NB4 (cell line): ENCODE results near the gene TMEM150B.

Source experiments
- DNase-seq: peaks from one replicate; pipeline ENCODE4 v3.0.0; 2010; ENCODE audit warnings: low read depth
- H3K4me3 ChIP-seq: one replicate; pipeline ENCODE4 v1.5.1; 2011; ENCODE audit warnings: mild to moderate bottlenecking, low read depth, low read length, moderate library complexity
- MYC ChIP-seq: IDR thresholded peaks from 2 replicates; pipeline ENCODE4 v1.6.1; 2011; ENCODE audit warnings: low read depth, low read length
- POLR2A ChIP-seq: IDR thresholded peaks from 2 replicates; pipeline ENCODE4 v1.6.1; 2011; ENCODE audit warnings: mild to moderate bottlenecking; ENCODE audit not compliant: insufficient read length; ENCODE audit errors: extremely low read depth
- TF ChIP-seq, protein P1 (sequence below): IDR thresholded peaks from 2 replicates; pipeline ENCODE4 v1.6.1; 2011; ENCODE audit warnings: low read depth, low read length
- TF ChIP-seq, protein P2 (sequence below): IDR thresholded peaks from one replicate; pipeline ENCODE4 v1.5.1; 2012; ENCODE audit warnings: low read depth, low read length

The TMEM150B gene

GRCh38 chr19:55358493-55358892, 33.4 kb upstream of the TMEM150B start:
- H3K4me3 ChIP-seq, result no peak overlapping the region
- TF ChIP-seq, protein P1, sequence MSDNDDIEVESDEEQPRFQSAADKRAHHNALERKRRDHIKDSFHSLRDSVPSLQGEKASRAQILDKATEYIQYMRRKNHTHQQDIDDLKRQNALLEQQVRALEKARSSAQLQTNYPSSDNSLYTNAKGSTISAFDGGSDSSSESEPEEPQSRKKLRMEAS, result no peak
- TF ChIP-seq MYC (no peak), POLR2A (no peak)
- TF ChIP-seq, protein P2, sequence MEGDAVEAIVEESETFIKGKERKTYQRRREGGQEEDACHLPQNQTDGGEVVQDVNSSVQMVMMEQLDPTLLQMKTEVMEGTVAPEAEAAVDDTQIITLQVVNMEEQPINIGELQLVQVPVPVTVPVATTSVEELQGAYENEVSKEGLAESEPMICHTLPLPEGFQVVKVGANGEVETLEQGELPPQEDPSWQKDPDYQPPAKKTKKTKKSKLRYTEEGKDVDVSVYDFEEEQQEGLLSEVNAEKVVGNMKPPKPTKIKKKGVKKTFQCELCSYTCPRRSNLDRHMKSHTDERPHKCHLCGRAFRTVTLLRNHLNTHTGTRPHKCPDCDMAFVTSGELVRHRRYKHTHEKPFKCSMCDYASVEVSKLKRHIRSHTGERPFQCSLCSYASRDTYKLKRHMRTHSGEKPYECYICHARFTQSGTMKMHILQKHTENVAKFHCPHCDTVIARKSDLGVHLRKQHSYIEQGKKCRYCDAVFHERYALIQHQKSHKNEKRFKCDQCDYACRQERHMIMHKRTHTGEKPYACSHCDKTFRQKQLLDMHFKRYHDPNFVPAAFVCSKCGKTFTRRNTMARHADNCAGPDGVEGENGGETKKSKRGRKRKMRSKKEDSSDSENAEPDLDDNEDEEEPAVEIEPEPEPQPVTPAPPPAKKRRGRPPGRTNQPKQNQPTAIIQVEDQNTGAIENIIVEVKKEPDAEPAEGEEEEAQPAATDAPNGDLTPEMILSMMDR, result no peak
- no peak for DNase-seq

DNA sequence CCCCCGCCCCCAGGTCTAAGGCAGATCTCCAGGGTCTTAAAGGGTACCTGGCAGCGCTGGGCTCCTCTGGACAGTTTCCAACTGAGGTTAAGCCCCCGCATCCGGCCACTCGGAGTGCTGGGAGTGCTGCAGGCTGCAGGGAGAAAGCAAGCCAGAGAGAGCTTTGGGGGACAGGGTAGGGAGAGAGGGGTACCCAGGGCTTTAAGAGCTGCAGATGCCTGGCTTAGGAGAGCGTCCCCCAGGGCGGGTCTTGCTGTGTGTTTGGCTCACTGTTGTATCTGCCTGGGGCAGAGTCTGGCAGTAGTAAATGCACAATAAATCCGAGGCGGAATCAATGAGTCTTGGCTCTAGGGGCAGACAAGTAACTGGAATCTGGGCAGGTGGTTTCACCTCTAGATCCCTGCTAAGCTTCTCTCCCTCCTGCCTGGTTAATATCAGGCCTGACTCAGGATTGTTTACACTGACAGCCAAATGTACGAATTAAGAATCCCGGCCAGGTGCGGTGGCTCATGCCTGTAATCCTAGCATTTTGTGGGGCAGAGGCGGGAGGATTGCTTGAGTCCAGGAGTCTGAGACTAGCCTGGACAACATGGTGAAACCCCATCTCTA, 30.2 kb upstream of the TMEM150B start:
- no peak for TF ChIP-seq POLR2A
- TF ChIP-seq, protein P2, result no peak
- no peak for TF ChIP-seq MYC
- TF ChIP-seq, protein P1, result no peak
- DNase-seq, result no peak
- no peak overlapping the region for H3K4me3 ChIP-seq

DNA sequence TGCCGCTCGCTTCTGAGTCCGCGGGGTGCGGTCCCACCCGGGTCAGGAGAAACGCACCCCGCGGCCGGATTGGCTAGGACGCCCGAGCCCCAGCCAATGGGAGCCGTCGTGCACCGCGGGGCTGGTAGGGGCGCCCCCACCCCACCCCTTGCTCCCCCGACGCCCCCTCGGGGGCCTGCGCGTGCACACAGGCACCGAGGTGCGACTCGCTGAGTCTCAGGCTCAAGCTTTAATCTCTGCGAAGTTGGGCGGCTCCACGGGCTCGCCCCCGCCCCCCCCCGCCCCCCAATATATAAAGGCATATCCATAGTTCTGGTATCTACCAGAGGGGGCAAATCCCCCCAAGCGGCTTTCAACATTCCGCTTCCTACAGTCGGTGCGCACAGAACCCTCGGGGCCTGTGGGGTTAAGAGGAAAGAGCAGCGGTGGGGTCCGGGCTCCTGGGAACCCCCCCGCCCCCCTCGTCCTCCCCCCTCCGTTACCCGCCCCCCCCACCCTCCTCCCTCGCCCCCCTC, 29.6 kb upstream of the TMEM150B start, which contains the start of gene COX6B2:
COX6B2 (minus strand) TSS at position 22 of the 515 bp plus-strand sequence. CDS start 198 bp downstream, outside the sequence.
- no peak for DNase-seq
- no peak within 1 kb of the TSS for H3K4me3 ChIP-seq
- no peak for TF ChIP-seq POLR2A
- TF ChIP-seq, protein P1, result no peak
- no peak for TF ChIP-seq MYC
- TF ChIP-seq, protein P2, result no peak

- H3K4me3 ChIP-seq, result no peak overlapping the region
- DNase-seq, result peak; percentile 35
- TF ChIP-seq MYC (no peak), POLR2A (no peak)
- TF ChIP-seq, protein P2, result no peak
- TF ChIP-seq, protein P1, result no peak
Observed at GRCh38 chr19:55353803-55354697, 28.9 kb upstream of the TMEM150B start.

DNA sequence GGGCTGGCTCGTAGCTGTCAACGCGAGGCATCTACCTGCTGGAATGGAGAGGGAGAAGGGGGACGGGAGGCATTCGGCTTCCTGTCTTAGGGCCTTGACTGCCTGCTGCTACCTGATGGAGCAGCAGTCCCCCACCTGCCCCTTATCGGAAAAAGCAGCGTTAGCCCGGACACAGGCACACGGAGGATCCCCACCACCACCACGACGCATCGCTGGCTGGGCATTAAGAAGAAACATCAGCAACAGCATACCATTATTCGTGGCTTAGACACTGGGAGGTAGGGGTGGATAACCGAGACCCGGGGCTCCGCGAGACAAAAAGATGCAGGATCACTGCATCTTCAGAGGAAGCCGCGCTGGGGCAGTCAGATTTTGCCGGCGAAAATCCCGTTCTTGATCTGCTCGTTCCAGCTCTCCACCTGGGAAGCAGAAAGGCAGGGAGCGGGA, 28.2 kb upstream of the TMEM150B start:
- TF ChIP-seq, protein P2, result no peak
- TF ChIP-seq MYC (no peak), POLR2A (no peak)
- TF ChIP-seq, protein P1, result no peak
- H3K4me3 ChIP-seq, result no peak overlapping the region
- no peak for DNase-seq
